ENCODE measurements around the gene RSAD2.
"Not testable (repeated sequence)": the region's sequence is repeated elsewhere in the genome, so short reads cannot be mapped to it uniquely, and the experiment has no call there.

RSAD2 gene

GRCh38 chr2:6846540-6846939, 31.0 kb upstream of the RSAD2 start:
- no peak overlapping the region for H3K4me3 ChIP-seq (ENCODE audit: low read length)
- H3K27me3 ChIP-seq (ENCODE audit: insufficient read depth, low read length) = no peaks in the 10 kb centered on the region
- 92% methylated on average over 1 of the region's 1 CpG for WGBS
- H3K36me3 ChIP-seq (ENCODE audit: insufficient read depth, low read length) = no peaks in the 10 kb centered on the region
- no peaks in the 10 kb centered on the region for H3K4me1 ChIP-seq (ENCODE audit: insufficient read depth, low read length)
- H3K9ac ChIP-seq (ENCODE audit: low read depth, low read length) = no peak overlapping the region
- peaks cover 81% of the 10 kb centered on the region for H3K9me3 ChIP-seq (ENCODE audit: insufficient read depth, low read depth, low read length)
- H3K27ac ChIP-seq (ENCODE audit: low read depth, low read length) = no peak overlapping the region

GRCh38 chr2:6846967-6847681, 30.5 kb upstream of the RSAD2 start:
- Histone ChIP-seq H3K9ac (ENCODE audit: low read depth, low read length) (no peak overlapping the region), H3K4me1 (ENCODE audit: insufficient read depth, low read length) (no peaks in the 10 kb centered on the region), H3K4me3 (ENCODE audit: low read length) (no peak overlapping the region), H3K27me3 (ENCODE audit: insufficient read depth, low read length) (no peaks in the 10 kb centered on the region), H3K27ac (ENCODE audit: low read depth, low read length) (no peak overlapping the region), H3K9me3 (ENCODE audit: insufficient read depth, low read depth, low read length) (peaks cover 75% of the 10 kb centered on the region), H3K36me3 (ENCODE audit: insufficient read depth, low read length) (no peaks in the 10 kb centered on the region)
- 95% methylated on average over 6 of the region's 6 CpGs for WGBS

GRCh38 chr2:6852195-6852594, 25.4 kb upstream of the RSAD2 start:
- Histone ChIP-seq H3K9me3 (ENCODE audit: insufficient read depth, low read depth, low read length) (peaks cover 24% of the 10 kb centered on the region), H3K27me3 (ENCODE audit: insufficient read depth, low read length) (no peaks in the 10 kb centered on the region), H3K27ac (ENCODE audit: low read depth, low read length) (no peak overlapping the region), H3K4me1 (ENCODE audit: insufficient read depth, low read length) (no peaks in the 10 kb centered on the region), H3K36me3 (ENCODE audit: insufficient read depth, low read length) (no peaks in the 10 kb centered on the region), H3K4me3 (ENCODE audit: low read length) (no peak overlapping the region), H3K9ac (ENCODE audit: low read depth, low read length) (no peak overlapping the region)
- WGBS = 67% methylated on average over 1 of the region's 2 CpGs

GRCh38 chr2:6854416-6854815, 23.2 kb upstream of the RSAD2 start:
- Histone ChIP-seq H3K27ac (ENCODE audit: low read depth, low read length) (no peak overlapping the region), H3K27me3 (ENCODE audit: insufficient read depth, low read length) (no peaks in the 10 kb centered on the region), H3K9ac (ENCODE audit: low read depth, low read length) (no peak overlapping the region), H3K9me3 (ENCODE audit: insufficient read depth, low read depth, low read length) (peaks cover 16% of the 10 kb centered on the region; the same call in 1 of the 2 replicates), H3K4me1 (ENCODE audit: insufficient read depth, low read length) (no peaks in the 10 kb centered on the region), H3K4me3 (ENCODE audit: low read length) (no peak overlapping the region), H3K36me3 (ENCODE audit: insufficient read depth, low read length) (no peaks in the 10 kb centered on the region)
- WGBS = 81% methylated on average over 2 of the region's 2 CpGs

- Histone ChIP-seq H3K4me1 (ENCODE audit: insufficient read depth, low read length) (no peaks in the 10 kb centered on the region), H3K9ac (ENCODE audit: low read depth, low read length) (no peak overlapping the region), H3K4me3 (ENCODE audit: low read length) (no peak overlapping the region), H3K9me3 (ENCODE audit: insufficient read depth, low read depth, low read length) (peaks cover 19% of the 10 kb centered on the region), H3K36me3 (ENCODE audit: insufficient read depth, low read length) (no peaks in the 10 kb centered on the region), H3K27ac (ENCODE audit: low read depth, low read length) (no peak overlapping the region), H3K27me3 (ENCODE audit: insufficient read depth, low read length) (no peaks in the 10 kb centered on the region)
Measured at GRCh38 chr2:6855860-6856547, 21.6 kb upstream of the RSAD2 start.

GRCh38 chr2:6856548-6856920, 21.0 kb upstream of the RSAD2 start:
- no peak overlapping the region for H3K9ac ChIP-seq (ENCODE audit: low read depth, low read length)
- peaks cover 19% of the 10 kb centered on the region for H3K9me3 ChIP-seq (ENCODE audit: insufficient read depth, low read depth, low read length)
- H3K4me1 ChIP-seq (ENCODE audit: insufficient read depth, low read length) = no peaks in the 10 kb centered on the region
- no peak overlapping the region for H3K4me3 ChIP-seq (ENCODE audit: low read length)
- no peaks in the 10 kb centered on the region for H3K27me3 ChIP-seq (ENCODE audit: insufficient read depth, low read length)
- H3K27ac ChIP-seq (ENCODE audit: low read depth, low read length) = no peak overlapping the region
- H3K36me3 ChIP-seq (ENCODE audit: insufficient read depth, low read length) = no peaks in the 10 kb centered on the region
- WGBS = 100% methylated on average over 1 of the region's 1 CpG

- H3K36me3 ChIP-seq (ENCODE audit: insufficient read depth, low read length) = not testable (repeated sequence)
Measured at GRCh38 chr2:6858466-6859027, 19.0 kb upstream of the RSAD2 start.

GRCh38 chr2:6860296-6860695, 17.3 kb upstream of the RSAD2 start:
- 94% methylated on average over 3 of the region's 3 CpGs for WGBS

More at GRCh38 chr2:6858466-6859027, 19.0 kb upstream of the RSAD2 start:
- H3K27me3 ChIP-seq (ENCODE audit: insufficient read depth, low read length); H3K4me1 ChIP-seq (ENCODE audit: insufficient read depth, low read length); H3K27ac ChIP-seq (ENCODE audit: low read depth, low read length); H3K9ac ChIP-seq (ENCODE audit: low read depth, low read length); H3K4me3 ChIP-seq (ENCODE audit: low read length): not testable (repeated sequence)
- WGBS = 95% methylated on average over 4 of the region's 4 CpGs
- peaks cover 19% of the 10 kb centered on the region for H3K9me3 ChIP-seq (ENCODE audit: insufficient read depth, low read depth, low read length)

GRCh38 chr2:6863792-6864191, 13.8 kb upstream of the RSAD2 start:
- Histone ChIP-seq H3K9me3 (ENCODE audit: insufficient read depth, low read depth, low read length) (peaks cover 12% of the 10 kb centered on the region), H3K4me3 (ENCODE audit: low read length) (no peak overlapping the region), H3K4me1 (ENCODE audit: insufficient read depth, low read length) (peaks cover 2% of the 10 kb centered on the region; the same call in 1 of the 2 replicates), H3K9ac (ENCODE audit: low read depth, low read length) (no peak overlapping the region), H3K36me3 (ENCODE audit: insufficient read depth, low read length) (no peaks in the 10 kb centered on the region), H3K27me3 (ENCODE audit: insufficient read depth, low read length) (peaks cover 47% of the 10 kb centered on the region), H3K27ac (ENCODE audit: low read depth, low read length) (no peak overlapping the region)
- WGBS = 94% methylated on average over 6 of the region's 6 CpGs

More at GRCh38 chr2:6860296-6860695, 17.3 kb upstream of the RSAD2 start:
- Histone ChIP-seq H3K9ac (ENCODE audit: low read depth, low read length) (no peak overlapping the region), H3K36me3 (ENCODE audit: insufficient read depth, low read length) (no peaks in the 10 kb centered on the region), H3K4me1 (ENCODE audit: insufficient read depth, low read length) (no peaks in the 10 kb centered on the region), H3K9me3 (ENCODE audit: insufficient read depth, low read depth, low read length) (peaks cover 19% of the 10 kb centered on the region), H3K4me3 (ENCODE audit: low read length) (no peak overlapping the region), H3K27ac (ENCODE audit: low read depth, low read length) (no peak overlapping the region), H3K27me3 (ENCODE audit: insufficient read depth, low read length) (peaks cover 23% of the 10 kb centered on the region)

- 79% methylated on average over 8 of the region's 8 CpGs for WGBS
- Histone ChIP-seq H3K9me3 (ENCODE audit: insufficient read depth, low read depth, low read length) (peaks cover 9% of the 10 kb centered on the region), H3K4me3 (ENCODE audit: low read length) (peak overlapping the region; percentile 62; the same call in 1 of the 2 replicates), H3K9ac (ENCODE audit: low read depth, low read length) (no peak overlapping the region), H3K4me1 (ENCODE audit: insufficient read depth, low read length) (peaks cover 2% of the 10 kb centered on the region; the same call in 1 of the 2 replicates), H3K27ac (ENCODE audit: low read depth, low read length) (no peak overlapping the region), H3K36me3 (ENCODE audit: insufficient read depth, low read length) (no peaks in the 10 kb centered on the region), H3K27me3 (ENCODE audit: insufficient read depth, low read length) (peaks cover 47% of the 10 kb centered on the region)
Measured at GRCh38 chr2:6864231-6864754, 13.3 kb upstream of the RSAD2 start.

GRCh38 chr2:6864923-6865345, 12.6 kb upstream of the RSAD2 start:
- Histone ChIP-seq H3K9ac (ENCODE audit: low read depth, low read length) (peak overlapping the region; percentile 68; the same call in 1 of the 2 replicates), H3K9me3 (ENCODE audit: insufficient read depth, low read depth, low read length) (peaks cover 9% of the 10 kb centered on the region), H3K27ac (ENCODE audit: low read depth, low read length) (no peak overlapping the region), H3K4me3 (ENCODE audit: low read length) (peak overlapping the region; percentile 62), H3K4me1 (ENCODE audit: insufficient read depth, low read length) (peaks cover 2% of the 10 kb centered on the region; the same call in 1 of the 2 replicates), H3K27me3 (ENCODE audit: insufficient read depth, low read length) (peaks cover 47% of the 10 kb centered on the region), H3K36me3 (ENCODE audit: insufficient read depth, low read length) (no peaks in the 10 kb centered on the region)
- 10% methylated on average over 37 of the region's 37 CpGs for WGBS
